DOHH2 (cell line): Measurements from ENCODE around the gene EVL.

Source experiments
- EZH2phosphoT487 ChIP-seq: fragments of 200-600 bp; sonication (generic); IDR thresholded peaks from 2 replicates; pipeline ENCODE4 v1.6.1; 2017; ENCODE audit warnings: borderline replicate concordance, mild to moderate bottlenecking, antibody characterized with exemption, low read length, moderate library complexity, mixed read lengths
- TF ChIP-seq, protein P1 (sequence below): fragments of 200-600 bp; sonication (generic); IDR thresholded peaks from one replicate; pipeline ENCODE4 v1.5.1; 2014; ENCODE audit warnings: antibody characterized with exemption, mild to moderate bottlenecking, low read depth, low read length; ENCODE audit not compliant: poor library complexity, severe bottlenecking

DNA sequence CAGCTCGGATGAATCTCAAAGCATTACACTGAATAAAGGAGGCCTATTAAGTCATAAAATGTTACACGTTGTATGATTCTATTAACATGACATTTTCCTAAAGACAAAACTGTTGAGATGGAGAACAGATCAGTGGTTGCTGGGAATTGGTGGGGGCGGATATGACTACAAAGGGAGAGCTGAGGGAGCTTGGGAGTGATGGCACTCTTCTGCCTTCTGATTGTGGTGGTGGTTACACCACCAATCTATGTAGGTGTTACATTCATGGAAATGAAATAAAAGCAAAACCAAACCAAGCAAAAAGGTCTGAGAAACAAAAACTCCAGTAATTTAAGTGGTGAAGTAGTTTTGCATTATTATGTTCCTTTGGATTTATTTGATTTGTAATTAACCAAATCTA is 16.4 kb upstream of the EVL start:
- TF ChIP-seq, protein P1, sequence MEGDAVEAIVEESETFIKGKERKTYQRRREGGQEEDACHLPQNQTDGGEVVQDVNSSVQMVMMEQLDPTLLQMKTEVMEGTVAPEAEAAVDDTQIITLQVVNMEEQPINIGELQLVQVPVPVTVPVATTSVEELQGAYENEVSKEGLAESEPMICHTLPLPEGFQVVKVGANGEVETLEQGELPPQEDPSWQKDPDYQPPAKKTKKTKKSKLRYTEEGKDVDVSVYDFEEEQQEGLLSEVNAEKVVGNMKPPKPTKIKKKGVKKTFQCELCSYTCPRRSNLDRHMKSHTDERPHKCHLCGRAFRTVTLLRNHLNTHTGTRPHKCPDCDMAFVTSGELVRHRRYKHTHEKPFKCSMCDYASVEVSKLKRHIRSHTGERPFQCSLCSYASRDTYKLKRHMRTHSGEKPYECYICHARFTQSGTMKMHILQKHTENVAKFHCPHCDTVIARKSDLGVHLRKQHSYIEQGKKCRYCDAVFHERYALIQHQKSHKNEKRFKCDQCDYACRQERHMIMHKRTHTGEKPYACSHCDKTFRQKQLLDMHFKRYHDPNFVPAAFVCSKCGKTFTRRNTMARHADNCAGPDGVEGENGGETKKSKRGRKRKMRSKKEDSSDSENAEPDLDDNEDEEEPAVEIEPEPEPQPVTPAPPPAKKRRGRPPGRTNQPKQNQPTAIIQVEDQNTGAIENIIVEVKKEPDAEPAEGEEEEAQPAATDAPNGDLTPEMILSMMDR: no peak
- TF ChIP-seq EZH2phosphoT487: no peak
